ENCODE measurements around the gene ERC1. TPM values are rescaled to one million over a fixed set of nuclear protein-coding genes. Genes with fewer than 3 reads are reported as not detected.
A peak's percentile ranks its signal among the peaks of the same experiment; 100 is the strongest.

Gene ERC1
- total RNA-seq, 4 donors from 2014 or later, result 28.5 to 71.7 (median 38.5) TPM

DNA sequence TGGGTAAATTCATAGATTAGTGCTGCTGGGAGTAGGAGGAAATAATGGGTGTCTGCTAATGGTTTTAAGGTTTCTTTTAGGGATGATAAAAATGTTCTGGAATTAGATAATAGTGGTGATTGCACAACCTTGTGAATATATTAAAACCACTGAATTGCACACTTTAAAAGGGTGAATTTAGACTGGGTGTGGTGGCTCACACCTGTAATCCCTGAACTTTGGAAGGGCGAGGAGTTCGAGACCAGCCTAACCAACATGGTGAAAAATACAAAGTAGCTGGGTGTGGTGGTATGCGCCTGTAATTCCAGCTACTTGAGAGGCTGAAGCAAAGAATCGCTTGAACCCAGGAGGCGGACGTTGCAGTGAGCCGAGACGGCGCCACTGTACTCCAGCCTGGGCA is 42.8 kb upstream of the ERC1 start:
- no peaks in the 10 kb centered on the region for H3K9me3 ChIP-seq
- H3K4me3 ChIP-seq, result peak overlapping the region; percentile 67
- peak overlapping the region; percentile 90 for H3K27ac ChIP-seq
- no peak for DNase-seq (ENCODE audit: low spot score in 2 of 2)
- WGBS, result 91% methylated on average over 9 of the region's 9 CpGs
- no peaks in the 10 kb centered on the region for H3K27me3 ChIP-seq
- peaks cover 14% of the 10 kb centered on the region for H3K4me1 ChIP-seq
- H3K36me3 ChIP-seq, result peaks cover 5% of the 10 kb centered on the region
- no peak for TF ChIP-seq EP300 (IDR thresholded peaks at IDR 0.05)
- no peak for TF ChIP-seq POLR2A (IDR thresholded peaks at IDR 0.05)
- no peak for TF ChIP-seq CTCF (IDR thresholded peaks at IDR 0.05)
- TF ChIP-seq POLR2AphosphoS5 (IDR thresholded peaks at IDR 0.05), result no peak

DNA sequence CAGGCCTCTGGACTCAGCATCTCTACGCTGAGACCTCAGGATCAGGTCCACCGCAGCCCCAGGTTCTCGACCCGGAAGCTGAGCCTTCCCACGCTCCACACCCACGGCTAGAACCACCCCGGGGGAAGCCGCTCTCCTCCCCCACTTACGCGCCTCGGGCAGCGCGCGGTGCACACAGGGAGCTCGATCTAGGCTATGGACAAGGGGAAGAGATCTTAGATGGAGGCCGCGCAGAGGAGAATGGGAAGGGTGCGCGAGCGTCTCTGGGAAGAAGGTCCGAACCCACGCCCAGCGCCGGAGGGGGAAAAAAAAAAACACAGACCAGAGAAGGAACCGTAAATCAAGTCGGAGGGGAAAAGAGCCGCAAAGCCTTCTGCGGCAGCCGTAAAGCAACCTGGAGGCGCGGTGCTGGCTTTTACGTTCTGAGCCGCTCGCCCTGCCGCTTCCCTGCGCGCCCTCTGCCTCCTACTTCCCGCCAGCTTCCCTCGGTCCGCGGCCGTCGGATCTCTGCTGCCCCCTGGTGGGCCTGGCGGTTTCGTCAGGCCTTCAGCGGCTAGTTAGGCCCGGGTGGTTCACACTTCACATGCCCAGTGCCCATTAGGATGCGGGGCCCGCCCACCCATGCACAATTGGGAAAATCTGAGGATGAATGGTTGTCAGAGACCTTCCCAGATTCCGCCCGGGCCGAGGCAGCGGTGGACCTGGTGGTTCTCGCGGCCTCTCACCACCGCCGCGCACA is 41.4 kb upstream of the ERC1 start, which contains the start of gene RAD52:
Gene RAD52 (minus strand): TSS at position 242 of the 739 bp plus-strand sequence. CDS start 16,636 bp downstream, outside the sequence.
- DNase-seq (ENCODE audit: low spot score in 2 of 2), result peak; percentile 97 to 98
- H3K9me3 ChIP-seq, result no peaks in the 10 kb centered on the region
- no peaks in the 10 kb centered on the region for H3K36me3 ChIP-seq
- peak within 1 kb of the TSS; percentile 90 for H3K27ac ChIP-seq
- peaks cover 14% of the 10 kb centered on the region for H3K4me1 ChIP-seq
- under 1% methylated on average over 39 of the region's 58 CpGs for WGBS
- TF ChIP-seq POLR2A (IDR thresholded peaks at IDR 0.05), result peak in 1 of 2 donors; percentile 45
- TF ChIP-seq EP300 (IDR thresholded peaks at IDR 0.05), result no peak
- peak in 2 of 3 donors; percentile 61 to 78 for TF ChIP-seq POLR2AphosphoS5 (IDR thresholded peaks at IDR 0.05)
- peak; percentile 95 to 99 for TF ChIP-seq CTCF (IDR thresholded peaks at IDR 0.05)
- H3K27me3 ChIP-seq, result no peaks in the 10 kb centered on the region
- H3K4me3 ChIP-seq, result peak within 1 kb of the TSS; percentile 67

DNA sequence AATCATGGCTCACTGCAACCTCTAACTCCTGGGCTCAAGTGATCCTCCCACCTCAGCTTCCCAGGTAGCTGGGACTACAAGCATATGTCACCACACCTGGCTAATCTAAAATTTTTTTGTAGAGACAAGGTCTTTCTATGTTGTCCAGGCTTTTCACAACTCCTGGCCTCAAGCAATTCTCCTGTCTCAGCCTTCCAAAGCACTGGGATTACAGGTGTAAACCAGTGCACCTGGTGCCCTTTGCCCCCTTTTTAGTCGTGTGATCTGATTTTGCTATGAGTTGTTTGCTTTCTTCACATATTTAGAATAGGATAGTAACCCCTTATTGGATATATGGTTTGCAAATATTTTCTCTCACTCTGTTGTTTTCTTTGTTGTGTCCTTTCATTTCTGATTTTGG is 39.8 kb upstream of the ERC1 start:
- H3K4me1 ChIP-seq, result peaks cover 14% of the 10 kb centered on the region
- H3K36me3 ChIP-seq, result no peaks in the 10 kb centered on the region
- no peak for DNase-seq (ENCODE audit: low spot score in 2 of 2)
- no peak overlapping the region for H3K4me3 ChIP-seq
- TF ChIP-seq EP300 (IDR thresholded peaks at IDR 0.05), result no peak
- no peak for TF ChIP-seq POLR2AphosphoS5 (IDR thresholded peaks at IDR 0.05)
- TF ChIP-seq POLR2A (IDR thresholded peaks at IDR 0.05), result no peak
- no peak overlapping the region for H3K27ac ChIP-seq
- no peaks in the 10 kb centered on the region for H3K9me3 ChIP-seq
- WGBS, result 8% methylated on average over 1 of the region's 1 CpG
- H3K27me3 ChIP-seq, result no peaks in the 10 kb centered on the region

- no peak for DNase-seq (ENCODE audit: low spot score in 2 of 2)
- 66% methylated on average over 7 of the region's 7 CpGs for WGBS
- Histone ChIP-seq H3K4me1 (peaks cover 10% of the 10 kb centered on the region), H3K27me3 (no peaks in the 10 kb centered on the region), H3K9me3 (no peaks in the 10 kb centered on the region), H3K27ac (no peak overlapping the region), H3K36me3 (no peaks in the 10 kb centered on the region), H3K4me3 (no peak overlapping the region)
- no peak for TF ChIP-seq POLR2A (IDR thresholded peaks at IDR 0.05)
- no peak for TF ChIP-seq CTCF (IDR thresholded peaks at IDR 0.05)
- no peak for TF ChIP-seq EP300 (IDR thresholded peaks at IDR 0.05)
- TF ChIP-seq POLR2AphosphoS5 (IDR thresholded peaks at IDR 0.05), result no peak
These were observed 37.2 kb upstream of the ERC1 start for GRCh38 chr12:953776-954175.

GRCh38 chr12:954741-955140 is 36.3 kb upstream of the ERC1 start:
- Histone ChIP-seq H3K27me3 (no peaks in the 10 kb centered on the region), H3K27ac (no peak overlapping the region), H3K36me3 (no peaks in the 10 kb centered on the region), H3K9me3 (no peaks in the 10 kb centered on the region), H3K4me3 (no peak overlapping the region), H3K4me1 (peaks cover 9% of the 10 kb centered on the region)
- TF ChIP-seq CTCF (IDR thresholded peaks at IDR 0.05), result no peak
- no peak for TF ChIP-seq POLR2AphosphoS5 (IDR thresholded peaks at IDR 0.05)
- no peak for TF ChIP-seq EP300 (IDR thresholded peaks at IDR 0.05)
- TF ChIP-seq POLR2A (IDR thresholded peaks at IDR 0.05), result no peak
- DNase-seq (ENCODE audit: low spot score in 2 of 2), result no peak

All from suprapubic skin (tissue), 4 donors.